K562 (cell line): Measurements from ENCODE around the gene C21orf58. TPM values are rescaled to one million over a fixed set of nuclear protein-coding genes. Genes with fewer than 3 reads are reported as not detected.
A peak's percentile ranks its signal among the peaks of the same experiment; 100 is the strongest.

ENCODE experiments used
- ADNP ChIP-seq: fragments of 200-800 bp; sonication (Bioruptor generic); IDR thresholded peaks from 2 replicates; pipeline ENCODE4 v1.6.1; 2016; ENCODE audit warnings: missing genetic modification characterization, missing compliant biosample characterization
- ARID3A ChIP-seq: IDR thresholded peaks from 2 replicates; pipeline ENCODE4 v1.6.1; 2012; ENCODE audit warnings: low read depth, low read length, improper control_type of control experiment, borderline replicate concordance
- CHD4 ChIP-seq: fragments of 200-600 bp; sonication (generic); IDR thresholded peaks from 3 replicates; pipeline ENCODE4 v1.6.1; 2012; ENCODE audit warnings: low read depth, mild to moderate bottlenecking, mixed read lengths, low read length, inconsistent platforms; ENCODE audit not compliant: insufficient read depth, insufficient replicate concordance, poor library complexity, severe bottlenecking
- CREBBP ChIP-seq: IDR thresholded peaks from one replicate; pipeline ENCODE4 v1.6.1; 2012; ENCODE audit warnings: low read depth, mild to moderate bottlenecking, control low read depth, inconsistent platforms, low read length
- CTCFL ChIP-seq: IDR thresholded peaks from 2 replicates; pipeline ENCODE4 v1.6.1; 2011; ENCODE audit warnings: borderline replicate concordance, low read depth, mild to moderate bottlenecking, moderate library complexity, low read length; ENCODE audit not compliant: insufficient read depth, poor library complexity, severe bottlenecking
- EHMT2 ChIP-seq: fragments of 450-650 bp; IDR thresholded peaks from 2 replicates; pipeline ENCODE4 v1.6.1; 2018; ENCODE audit warnings: antibody characterized with exemption
- EWSR1 ChIP-seq: fragments of 450-650 bp; IDR thresholded peaks from 2 replicates; pipeline ENCODE4 v1.6.1; 2018; ENCODE audit warnings: borderline replicate concordance, mild to moderate bottlenecking, low read depth, moderate library complexity; ENCODE audit not compliant: partially characterized antibody
- GABPB1 ChIP-seq: sonication (generic); formaldehyde crosslinking; IDR thresholded peaks from 2 replicates; pipeline ENCODE4 v1.8.0; 2022; ENCODE audit warnings: mild to moderate bottlenecking, missing genetic modification reagents
- HDAC8 ChIP-seq: fragments of 450-650 bp; IDR thresholded peaks from 2 replicates; pipeline ENCODE4 v1.6.1; 2016; ENCODE audit warnings: mild to moderate bottlenecking, missing genetic modification characterization, moderate library complexity, missing compliant biosample characterization
- HMGN3 ChIP-seq: IDR thresholded peaks from 2 replicates; pipeline ENCODE4 v1.6.1; 2011; ENCODE audit warnings: borderline replicate concordance, low read depth, mild to moderate bottlenecking, mixed read lengths, low read length; ENCODE audit not compliant: insufficient read length; ENCODE audit errors: extremely low read depth
- HNRNPK ChIP-seq: fragments of 200-400 bp; formaldehyde crosslinking; IDR thresholded peaks from one replicate; pipeline ENCODE4 v1.6.1; 2018; ENCODE audit warnings: mild to moderate bottlenecking, low read depth, low read length; ENCODE audit not compliant: poor library complexity, severe bottlenecking
- MEIS2 ChIP-seq: fragments of 450-650 bp; IDR thresholded peaks from 2 replicates; pipeline ENCODE4 v1.6.1; 2014; ENCODE audit warnings: mild to moderate bottlenecking; ENCODE audit not compliant: partially characterized antibody
- MYNN ChIP-seq, 2 experiments: sonication (generic); formaldehyde crosslinking in 1 of 2; IDR thresholded peaks; 2 replicates each; pipeline versions ENCODE4 v1.5.0 to v1.6.1; 2016 to 2020; ENCODE audit warnings: antibody characterized with exemption in 1 of 2, missing genetic modification reagents in 1 of 2
- NCOA1 ChIP-seq: fragments of 450-650 bp; IDR thresholded peaks from 2 replicates; pipeline ENCODE4 v1.6.1; 2016; ENCODE audit warnings: low read depth
- POLR3A ChIP-seq: IDR thresholded peaks from 2 replicates; pipeline ENCODE4 v1.6.1; 2011; ENCODE audit warnings: borderline replicate concordance, mild to moderate bottlenecking, moderate library complexity; ENCODE audit not compliant: insufficient read length, insufficient read depth; ENCODE audit errors: extremely low read depth
- PTTG1 ChIP-seq: fragments of 450-650 bp; IDR thresholded peaks from 2 replicates; pipeline ENCODE4 v1.6.1; 2016; ENCODE audit warnings: low read depth, mild to moderate bottlenecking, missing genetic modification characterization, missing compliant biosample characterization
- RBM14 ChIP-seq: fragments of 200-400 bp; formaldehyde crosslinking; IDR thresholded peaks from 2 replicates; pipeline ENCODE4 v1.6.1; 2018; ENCODE audit warnings: low read depth, mild to moderate bottlenecking, low read length, moderate library complexity, borderline replicate concordance; ENCODE audit not compliant: insufficient read depth
- RFX7 ChIP-seq: fragments of 250-450 bp; sonication (Bioruptor Pico); IDR thresholded peaks from 2 replicates; pipeline ENCODE4 v1.5.1; 2021; ENCODE audit warnings: mild to moderate bottlenecking
- THAP12 ChIP-seq: fragments of 250-450 bp; sonication (Bioruptor Pico); IDR thresholded peaks from 2 replicates; pipeline ENCODE4 v1.9.0; 2021; ENCODE audit warnings: mild to moderate bottlenecking, inconsistent platforms
- TSC22D4 ChIP-seq: fragments of 450-650 bp; IDR thresholded peaks from 2 replicates; pipeline ENCODE4 v1.6.1; 2016; ENCODE audit warnings: missing genetic modification characterization, missing biosample characterization, control low read depth
- ZFX ChIP-seq: sonication (generic); formaldehyde crosslinking; IDR thresholded peaks from 2 replicates; pipeline ENCODE4 v1.8.0; 2022; ENCODE audit warnings: mild to moderate bottlenecking, missing genetic modification reagents, moderate library complexity
- polyA plus RNA-seq, 8 experiments: library from polyadenylated mRNA; depleted of rRNA in 4 of 8; stranded (reverse) in 5 of 8; unstranded in 3 of 8; fragments of >200 nt; fragmentation: Nextera tagmentation in 2 of 8; fragmentation: Illumina TruSeq in 1 of 8; extraction: Ambion mirVana in 2 of 8; extraction: Trizol in 1 of 8; gene quantifications; 2 replicates each; pipeline versions ENCODE4 v1.2.1 to v1.2.3, GENCODE V29; 2011 to 2014; ENCODE audit warnings: inconsistent platforms in 1 of 8, missing spikeins in 1 of 8
- total RNA-seq, 7 experiments: library from RNA; depleted of rRNA in 6 of 7; stranded (reverse); fragments of >200 nt in 6 of 7; fragmentation: Illumina TruSeq in 2 of 7; extraction: Trizol in 2 of 7; gene quantifications; 2 replicates each; pipeline versions ENCODE4 v1.2.1 to v1.2.3, GENCODE V29; 2011 to 2021; ENCODE audit warnings: low replicate concordance in 1 of 7

C21orf58 gene
- total and polyA plus RNA-seq, 9 of the 15 experiments (the other 6 are each of a cell fraction or from before 2014, with no cell fraction given) = 1.2 to 30.5 (median 12.4) TPM

- TF ChIP-seq ARID3A (no peak), CHD4 (no peak), MEIS2 (no peak), PTTG1 (tag) (no peak), HMGN3 (no peak), EHMT2 (no peak), HDAC8 (tag) (no peak), ZFX (CRISPR knock-in tag) (peak; percentile 86), POLR3A (no peak), HNRNPK (peak; percentile 54), EWSR1 (no peak), NCOA1 (no peak), ADNP (tag) (no peak), CTCFL (peak; percentile 63), THAP12 (CRISPR knock-in tag) (peak; percentile 92), RFX7 (CRISPR knock-in tag) (no peak), TSC22D4 (tag) (no peak), RBM14 (0 out of 2 replicates have a peak, but pooled peaks have one; percentile 23), GABPB1 (CRISPR knock-in tag) (no peak), MYNN (IDR thresholded peaks at IDR 0.05) (no peak), MYNN (CRISPR knock-in tag; IDR thresholded peaks at IDR 0.05) (no peak), CREBBP (no peak)
These were observed 861 bp upstream of the C21orf58 start (continued) for GRCh38 chr21:46324390-46325072.
